ENCODE measurements around the gene CYB561A3.

- no peak for TF ChIP-seq CTCF (IDR thresholded peaks at IDR 0.05)
- no peak for TF ChIP-seq EP300 (IDR thresholded peaks at IDR 0.05)
Measured at GRCh38 chr11:61329871-61330270, 31.8 kb downstream of the CYB561A3 start.

Measured in stomach (tissue), 4 donors.